ENCODE measurements around the gene ACACB. TPM values are rescaled to one million over a fixed set of nuclear protein-coding genes. Genes with fewer than 3 reads are reported as not detected.

ACACB gene
- total and polyA plus RNA-seq, 11 donors, result 29.9 to 176 (median 119) TPM

DNA sequence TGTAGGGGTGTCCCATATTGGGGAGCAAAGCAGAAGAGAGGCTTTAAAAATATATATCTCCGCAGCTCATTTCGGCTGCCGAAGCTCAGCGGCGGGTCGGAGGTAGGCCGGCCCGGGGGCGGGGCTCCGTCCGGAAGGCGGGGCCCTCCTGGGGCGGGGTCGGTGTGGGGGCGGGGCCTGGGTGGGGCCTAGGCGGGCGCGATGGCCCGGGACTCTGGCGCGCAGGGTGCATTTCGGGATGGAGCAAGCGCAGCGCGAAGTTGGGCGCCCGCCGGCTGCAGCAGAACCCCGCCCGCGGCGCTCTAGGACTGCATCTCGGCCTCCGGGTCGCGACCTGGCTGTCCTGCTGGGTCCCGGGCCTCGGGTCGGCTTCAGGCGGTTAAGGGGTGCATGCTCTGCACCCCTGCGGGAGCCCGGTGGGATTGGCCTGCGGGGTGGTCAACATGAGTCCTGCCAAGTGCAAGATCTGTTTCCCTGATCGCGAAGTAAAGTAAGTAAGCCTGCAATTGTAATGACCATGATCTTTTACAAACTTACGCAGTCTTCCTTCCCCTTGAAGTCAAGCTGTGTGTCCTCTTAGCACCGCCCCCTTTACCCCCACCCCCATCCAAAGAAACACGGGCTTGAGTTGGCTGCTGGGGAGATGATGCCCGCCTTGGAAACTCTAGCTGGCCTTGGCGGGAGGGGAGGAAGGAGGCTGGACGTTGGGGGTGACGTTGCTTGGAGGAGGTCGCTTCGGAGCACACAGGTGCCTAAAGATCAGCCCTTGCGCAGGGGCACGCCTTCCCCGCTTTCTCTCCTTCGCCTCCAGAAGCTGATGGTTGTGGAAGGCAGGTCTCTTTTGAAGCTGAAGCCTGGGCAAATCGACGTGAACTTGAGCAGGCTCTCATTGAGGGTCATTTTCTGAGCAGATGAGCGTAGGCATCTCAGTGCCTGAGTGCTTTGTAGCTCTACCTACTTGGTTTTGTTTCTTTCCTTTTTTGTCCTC, 38.4 kb downstream of the ACACB start:
- Histone ChIP-seq H3K4me1 (peaks cover 5 to 66% (median 46%) of the 10 kb centered on the region in 12 donors), H3K27ac (peak overlapping the region; percentile 67 to 93 (median 80)), H3K4me3 (peak overlapping the region; percentile 28 to 82 (median 68)), H3K9me3 (no peaks in the 10 kb centered on the region), H3K27me3 (no peaks in the 10 kb centered on the region), H3K36me3 (no peaks in the 10 kb centered on the region)
- intact Hi-C loops (cut with DNase I), result loop anchor here in 7 of 10 donors (2.0 to 5.0 kb wide), 3 partner anchors 38 to 44 kb away; partner anchors contain the start of gene ACACB (in 1 of the 7)
- ATAC-seq, result peak; percentile 89 to 97 (median 94)
- WGBS, 4 donors, result 2 to 6% (median 2%) methylated on average over 26 to 61 of the region's 61 CpGs
- peak; percentile 86 to 92 (median 90) for DNase-seq
- TF ChIP-seq POLR2A (IDR thresholded peaks at IDR 0.05), result peak in 1 of 2 donors; percentile 52
- TF ChIP-seq, protein P1, sequence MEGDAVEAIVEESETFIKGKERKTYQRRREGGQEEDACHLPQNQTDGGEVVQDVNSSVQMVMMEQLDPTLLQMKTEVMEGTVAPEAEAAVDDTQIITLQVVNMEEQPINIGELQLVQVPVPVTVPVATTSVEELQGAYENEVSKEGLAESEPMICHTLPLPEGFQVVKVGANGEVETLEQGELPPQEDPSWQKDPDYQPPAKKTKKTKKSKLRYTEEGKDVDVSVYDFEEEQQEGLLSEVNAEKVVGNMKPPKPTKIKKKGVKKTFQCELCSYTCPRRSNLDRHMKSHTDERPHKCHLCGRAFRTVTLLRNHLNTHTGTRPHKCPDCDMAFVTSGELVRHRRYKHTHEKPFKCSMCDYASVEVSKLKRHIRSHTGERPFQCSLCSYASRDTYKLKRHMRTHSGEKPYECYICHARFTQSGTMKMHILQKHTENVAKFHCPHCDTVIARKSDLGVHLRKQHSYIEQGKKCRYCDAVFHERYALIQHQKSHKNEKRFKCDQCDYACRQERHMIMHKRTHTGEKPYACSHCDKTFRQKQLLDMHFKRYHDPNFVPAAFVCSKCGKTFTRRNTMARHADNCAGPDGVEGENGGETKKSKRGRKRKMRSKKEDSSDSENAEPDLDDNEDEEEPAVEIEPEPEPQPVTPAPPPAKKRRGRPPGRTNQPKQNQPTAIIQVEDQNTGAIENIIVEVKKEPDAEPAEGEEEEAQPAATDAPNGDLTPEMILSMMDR (IDR thresholded peaks at IDR 0.05), result peak in 1 of 12 donors; percentile 14

DNA sequence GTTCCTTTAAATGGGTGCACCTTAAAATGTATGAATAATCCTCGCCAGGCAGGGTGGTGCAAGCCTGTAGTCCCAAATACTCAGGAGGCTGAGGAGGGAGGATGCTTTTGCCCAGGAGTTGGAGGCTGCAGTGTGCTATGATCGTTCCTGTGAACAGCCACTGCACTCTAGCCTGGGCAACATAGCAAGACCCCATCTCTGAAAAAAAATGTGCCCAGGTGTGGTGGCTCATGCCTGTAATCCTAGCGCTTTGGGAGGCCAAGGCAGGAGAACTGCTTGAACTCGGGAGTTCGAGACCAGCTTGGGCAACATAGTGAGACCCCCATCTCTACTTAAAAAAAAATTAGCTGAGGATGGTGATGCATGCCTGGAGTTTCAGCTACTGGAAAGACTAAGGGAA, 39.6 kb downstream of the ACACB start:
- 93 to 97% (median 96%) methylated on average over 5 of the region's 5 CpGs for WGBS, 4 donors
- Histone ChIP-seq H3K27ac (peak overlapping the region in 1 of 12 donors; percentile 93), H3K27me3 (no peaks in the 10 kb centered on the region), H3K36me3 (no peaks in the 10 kb centered on the region), H3K4me1 (peaks cover 10 to 75% (median 58%) of the 10 kb centered on the region in 12 donors), H3K9me3 (no peaks in the 10 kb centered on the region), H3K4me3 (peak overlapping the region in 3 of 12 donors; percentile 67 to 78 (median 69))
- TF ChIP-seq, protein P1 (IDR thresholded peaks at IDR 0.05), result no peak
- no peak for TF ChIP-seq POLR2A (IDR thresholded peaks at IDR 0.05)
- intact Hi-C loops (cut with DNase I), result loop anchor here in 3 of 10 donors (5.0 kb wide), 1 partner anchor 44 kb away; no protein-coding TSS in a partner anchor
- DNase-seq (no peak), ATAC-seq (no peak)

DNA sequence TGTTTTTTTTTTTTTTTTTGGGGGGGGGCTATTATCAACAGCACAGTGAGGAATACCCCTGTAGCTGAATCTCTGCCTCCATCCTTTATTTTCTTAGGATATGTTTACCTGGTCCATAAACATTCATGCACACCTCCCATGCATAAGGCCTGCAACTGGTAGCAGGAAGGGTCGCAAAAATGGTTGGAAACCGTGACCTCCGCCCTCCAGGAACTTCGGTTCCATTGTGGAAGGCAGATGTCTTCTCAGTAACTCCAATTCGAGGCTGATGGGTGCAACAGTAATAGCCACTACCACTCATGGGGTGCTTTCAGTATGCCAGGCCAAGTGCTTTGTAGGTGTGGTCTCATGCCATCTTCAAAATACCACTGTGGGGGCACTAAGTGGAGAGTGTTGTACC, 40.2 kb downstream of the ACACB start:
- WGBS, 4 donors, result 88 to 92% (median 92%) methylated on average over 5 of the region's 5 CpGs
- DNase-seq (no peak), ATAC-seq (no peak)
- Histone ChIP-seq H3K27ac (peak overlapping the region in 3 of 12 donors; percentile 84 to 93 (median 90)), H3K27me3 (no peaks in the 10 kb centered on the region), H3K9me3 (no peaks in the 10 kb centered on the region), H3K36me3 (no peaks in the 10 kb centered on the region), H3K4me1 (peaks cover 12 to 81% (median 62%) of the 10 kb centered on the region in 12 donors), H3K4me3 (no peak overlapping the region)
- intact Hi-C loops (cut with DNase I), result loop anchor here in 3 of 10 donors (5.0 kb wide), 1 partner anchor 44 kb away; no protein-coding TSS in a partner anchor
- no peak for TF ChIP-seq POLR2A (IDR thresholded peaks at IDR 0.05)
- TF ChIP-seq, protein P1 (IDR thresholded peaks at IDR 0.05), result no peak

DNA sequence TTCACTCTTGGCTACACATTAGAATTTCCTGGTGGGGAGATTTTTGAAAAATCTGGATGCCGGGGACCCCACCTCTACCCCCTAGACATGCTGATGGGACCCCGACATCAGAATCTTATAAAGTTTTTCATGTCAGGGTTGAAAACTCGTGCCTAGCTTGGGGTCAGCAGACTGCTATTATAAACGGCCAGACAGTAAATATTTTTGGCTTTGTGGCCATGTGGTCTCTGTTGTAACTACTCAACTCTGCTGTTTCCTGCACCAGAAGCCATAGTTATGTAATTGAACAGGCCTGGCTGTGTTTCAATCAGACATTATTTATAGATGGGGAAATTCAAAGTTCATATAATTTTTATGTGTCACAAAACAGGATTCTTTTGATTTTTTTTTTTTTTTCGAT, 41.6 kb downstream of the ACACB start:
- Histone ChIP-seq H3K4me3 (no peak overlapping the region), H3K27me3 (no peaks in the 10 kb centered on the region), H3K9me3 (no peaks in the 10 kb centered on the region), H3K27ac (peak overlapping the region; percentile 24 to 93 (median 84)), H3K36me3 (no peaks in the 10 kb centered on the region), H3K4me1 (peaks cover 12 to 92% (median 69%) of the 10 kb centered on the region in 12 donors)
- no peak for ATAC-seq
- 20 to 36% (median 24%) methylated on average over 5 of the region's 5 CpGs for WGBS, 4 donors
- intact Hi-C loops (cut with DNase I), result loop anchor here in 4 of 10 donors (2.0 to 5.0 kb wide), 2 partner anchors 41 to 46 kb away; partner anchors contain the start of gene ACACB (in 1 of the 4)
- DNase-seq, result no peak
- TF ChIP-seq, protein P1 (IDR thresholded peaks at IDR 0.05), result no peak
- no peak for TF ChIP-seq POLR2A (IDR thresholded peaks at IDR 0.05)

Data from heart left ventricle (tissue), 16 donors.